Common myeloid progenitor, CD34-positive (primary cell): ENCODE data around the gene FCER2.

ENCODE experiments used
- CTCF ChIA-PET: fragments of 350-600 bp; sonication (Branson Sonifier 250); formaldehyde crosslinking; loops from one replicate; lab custom pipeline; 2021; ENCODE audit warnings: antibody characterized with exemption; lab: Charles Lee
- POLR2A ChIA-PET: fragments of 350-600 bp; sonication (Branson Sonifier 250); formaldehyde crosslinking; loops from one replicate; lab custom pipeline; 2021; ENCODE audit warnings: antibody characterized with exemption; lab: Charles Lee
- DNase-seq, 3 donors: peaks; one replicate each; pipeline versions ENCODE4 v3.0.0 to v3.0.0-alpha.2; 2013
- H3K27ac ChIP-seq, 2 experiments: 1 replicate in 1 of 2; 2 replicates in 1 of 2; pipeline ENCODE4 v1.7.0; 2013; ENCODE audit warnings: inconsistent platforms in 2 of 2, low read length in 2 of 2, mild to moderate bottlenecking in 2 of 2, low read depth in 1 of 2, moderate library complexity in 1 of 2; ENCODE audit not compliant: severe bottlenecking in 2 of 2, insufficient read depth in 1 of 2, poor library complexity in 1 of 2
- H3K27me3 ChIP-seq, 5 experiments: replicated peaks in 2 of 5; 1 replicate in 3 of 5; 2 replicates in 2 of 5; pipeline versions ENCODE4 v1.6.1 to v1.7.0; 2013; ENCODE audit warnings: low read length in 4 of 5, mild to moderate bottlenecking in 2 of 5, moderate library complexity in 2 of 5, inconsistent platforms in 1 of 5; ENCODE audit not compliant: insufficient read depth in 5 of 5, control insufficient read depth in 4 of 5
- H3K36me3 ChIP-seq, 4 experiments: 1 replicate in 2 of 4; 2 replicates in 2 of 4; pipeline versions ENCODE4 v1.6.1 to v1.7.0; 2013; ENCODE audit warnings: low read length in 3 of 4, control low read depth in 1 of 4, mild to moderate bottlenecking in 1 of 4; ENCODE audit not compliant: control insufficient read depth in 4 of 4, insufficient read depth in 4 of 4
- H3K4me1 ChIP-seq, 4 experiments: 1 replicate in 3 of 4; 2 replicates in 1 of 4; pipeline versions ENCODE4 v1.6.1 to v1.7.1; 2013; ENCODE audit warnings: low read length in 3 of 4, mild to moderate bottlenecking in 3 of 4, control low read depth in 1 of 4, inconsistent platforms in 1 of 4, moderate library complexity in 1 of 4; ENCODE audit not compliant: control insufficient read depth in 4 of 4, insufficient read depth in 4 of 4; ENCODE audit errors: control extremely low read depth in 1 of 4
- H3K4me3 ChIP-seq, 7 experiments: 1 replicate in 4 of 7; 2 replicates in 3 of 7; pipeline versions ENCODE4 v1.5.1 to v1.7.0; 2013; ENCODE audit warnings: mild to moderate bottlenecking in 7 of 7, low read length in 6 of 7, moderate library complexity in 6 of 7, inconsistent platforms in 2 of 7, low read depth in 2 of 7, control low read depth in 1 of 7; ENCODE audit not compliant: insufficient read depth in 4 of 7, control insufficient read depth in 1 of 7; ENCODE audit errors: extremely low read depth in 1 of 7
- H3K9me3 ChIP-seq, 5 experiments: 1 replicate in 4 of 5; 2 replicates in 1 of 5; pipeline versions ENCODE4 v1.6.1 to v1.7.1; 2013; ENCODE audit warnings: low read length in 4 of 5, mild to moderate bottlenecking in 2 of 5, inconsistent platforms in 1 of 5, low read depth in 1 of 5, moderate library complexity in 1 of 5; ENCODE audit not compliant: control insufficient read depth in 4 of 5, insufficient read depth in 2 of 5; ENCODE audit errors: control extremely low read depth in 1 of 5
- WGBS: methylation state at CpG from one replicate; pipeline ENCODE4 v1.1.5; 2013; ENCODE audit not compliant: insufficient coverage; 5-methylcytosine and 5-hydroxymethylcytosine counted together

FCER2 gene

GRCh38 chr19:7744871-7745650, 43.1 kb upstream of the FCER2 start:
- H3K27me3 ChIP-seq, result peaks cover 0 to 5% (median 2%) of the 10 kb centered on the region in 5 experiments
- DNase-seq, result no peak
- no peaks in the 10 kb centered on the region for H3K9me3 ChIP-seq
- ChIA-PET POLR2A (interaction anchor here (0.6 kb wide), 1 partner anchor 34 kb away, joined by 6 read pairs; no protein-coding TSS in a partner anchor), CTCF (interaction anchor here (0.7 kb wide), 1 partner anchor 64 kb away, joined by 3 read pairs; the partner anchor contains the start of gene TRAPPC5)
- H3K4me3 ChIP-seq, result no peak overlapping the region
- H3K27ac ChIP-seq, result no peak overlapping the region
- H3K4me1 ChIP-seq, result no peaks in the 10 kb centered on the region
- WGBS, result 89% methylated on average over 11 of the region's 12 CpGs
- H3K36me3 ChIP-seq, result no peaks in the 10 kb centered on the region

GRCh38 chr19:7744199-7744786, 42.4 kb upstream of the FCER2 start:
- ChIA-PET POLR2A (no interaction called here), CTCF (interaction anchor here (0.7 to 1.1 kb wide), 2 partner anchors 63 to 64 kb away, joined by 3 to 4 read pairs; partner anchors contain the start of gene TRAPPC5)
- no peak overlapping the region for H3K27ac ChIP-seq

GRCh38 chr19:7743425-7743841, 41.5 kb upstream of the FCER2 start:
- POLR2A ChIA-PET, result no interaction called here
- Histone ChIP-seq H3K36me3 (no peaks in the 10 kb centered on the region), H3K27me3 (peaks cover 0 to 11% (median 2%) of the 10 kb centered on the region in 5 experiments), H3K4me3 (no peak overlapping the region), H3K4me1 (no peaks in the 10 kb centered on the region), H3K9me3 (no peaks in the 10 kb centered on the region), H3K27ac (no peak overlapping the region)
- CTCF ChIA-PET, result interaction anchor here (1.1 kb wide), 1 partner anchor 63 kb away, joined by 4 read pairs; the partner anchor contains the start of gene TRAPPC5
- DNase-seq, result no peak
- 86% methylated on average over 2 of the region's 2 CpGs for WGBS

More at GRCh38 chr19:7744199-7744786, 42.4 kb upstream of the FCER2 start:
- Histone ChIP-seq H3K4me3 (no peak overlapping the region), H3K4me1 (no peaks in the 10 kb centered on the region), H3K36me3 (no peaks in the 10 kb centered on the region), H3K27me3 (peaks cover 0 to 9% (median 2%) of the 10 kb centered on the region in 5 experiments), H3K9me3 (no peaks in the 10 kb centered on the region)
- DNase-seq, result no peak
- WGBS, result 88% methylated on average over 5 of the region's 5 CpGs

- no peaks in the 10 kb centered on the region for H3K9me3 ChIP-seq
- CTCF ChIA-PET, result interaction anchor here (1.1 kb wide), 1 partner anchor 62 kb away, joined by 4 read pairs; the partner anchor contains the start of gene TRAPPC5
- no peaks in the 10 kb centered on the region for H3K36me3 ChIP-seq
- no peak overlapping the region for H3K4me3 ChIP-seq
- no peaks in the 10 kb centered on the region for H3K4me1 ChIP-seq
- H3K27me3 ChIP-seq, result peaks cover 0 to 11% (median 2%) of the 10 kb centered on the region in 5 experiments
- no peak for DNase-seq
- 85% methylated on average over 11 of the region's 11 CpGs for WGBS
- no peak overlapping the region for H3K27ac ChIP-seq
- POLR2A ChIA-PET, result no interaction called here
Measured at GRCh38 chr19:7742991-7743390, 41.1 kb upstream of the FCER2 start.

- Histone ChIP-seq H3K9me3 (no peaks in the 10 kb centered on the region), H3K4me3 (no peak overlapping the region), H3K4me1 (no peaks in the 10 kb centered on the region), H3K27me3 (peaks cover 0 to 11% (median 2%) of the 10 kb centered on the region in 5 experiments), H3K36me3 (no peaks in the 10 kb centered on the region), H3K27ac (no peak overlapping the region)
- ChIA-PET CTCF (no interaction called here), POLR2A (no interaction called here)
- DNase-seq, result peak in 1 of 3 donors; percentile 22
- no CpG with 5 or more reads among the region's 2 CpGs for WGBS
Measured at GRCh38 chr19:7742575-7742974, 40.6 kb upstream of the FCER2 start.

DNA sequence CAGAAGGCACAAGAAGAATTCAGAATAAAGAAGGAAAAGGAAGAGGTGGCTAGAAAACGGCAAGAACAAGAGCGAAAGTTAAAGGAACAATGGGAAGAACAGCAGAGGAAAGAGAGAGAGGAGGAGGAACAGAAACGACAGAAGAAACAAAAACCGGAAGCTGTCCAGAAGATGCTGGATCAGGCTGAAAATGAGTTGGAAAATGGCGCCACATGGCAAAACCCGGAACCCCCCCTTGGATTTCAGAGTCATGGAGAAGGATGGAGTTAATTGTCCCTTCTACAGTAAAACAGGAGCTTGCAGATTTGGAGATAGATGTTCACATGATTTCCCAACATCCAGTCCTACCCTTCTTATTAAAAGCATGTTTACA, 38.7 kb upstream of the FCER2 start:
- ChIA-PET POLR2A (no interaction called here), CTCF (interaction anchor here (1.3 kb wide), 1 partner anchor 30 kb away, joined by 3 read pairs; no protein-coding TSS in a partner anchor)
- WGBS, result 83% methylated on average over 6 of the region's 6 CpGs
- DNase-seq, result no peak
- Histone ChIP-seq H3K27ac (no peak overlapping the region), H3K4me1 (no peaks in the 10 kb centered on the region), H3K36me3 (no peaks in the 10 kb centered on the region), H3K27me3 (peaks cover 0 to 13% (median 2%) of the 10 kb centered on the region in 5 experiments), H3K4me3 (no peak overlapping the region), H3K9me3 (no peaks in the 10 kb centered on the region)
